Testis (tissue), 2 donors: ENCODE results near the gene DHRS3.

Source experiments
- CTCF ChIP-seq, 3 experiments: fragments of 450-650 bp in 2 of 3; fragments of 200-600 bp in 1 of 3; sonication (generic) in 1 of 3; IDR thresholded peaks; one replicate each; pipeline ENCODE4 v1.5.1; 2016 to 2019; ENCODE audit warnings: antibody characterized with exemption in 3 of 3, mild to moderate bottlenecking in 2 of 3, moderate library complexity in 1 of 3
- POLR2A ChIP-seq: fragments of 450-650 bp; IDR thresholded peaks from one replicate; pipeline ENCODE4 v1.6.1; 2017; ENCODE audit warnings: antibody characterized with exemption, mild to moderate bottlenecking, moderate library complexity

GRCh38 chr1:12621346-12622335 lies 3.6 kb upstream of the DHRS3 start:
- no peak for TF ChIP-seq CTCF (IDR thresholded peaks at IDR 0.05)
- no peak for TF ChIP-seq POLR2A
